HepG2 (cell line): ENCODE measurements around the gene OR7G3. TPM values are rescaled to one million over a fixed set of nuclear protein-coding genes. Genes with fewer than 3 reads are reported as not detected.

Experiments
- ATAC-seq: fragments of 200-7000 bp; cut with Tn5 transposase; 3 replicates; pipeline ENCODE4 v1.9.1; 2020; ENCODE audit warnings: mild to moderate bottlenecking, moderate library complexity
- BruUV-seq: library from RNA; stranded (reverse); fragments of 400-500 nt; replicated peaks from 2 replicates; lab custom pipeline; 2021; lab: Mats Ljungman, UMichigan
- CTCF ChIA-PET: fragments of 300-600 bp; formaldehyde crosslinking; extraction: SDS; loops from one replicate; lab custom pipeline; 2021; ENCODE audit warnings: low total read pairs, inconsistent platforms, low intra/inter-chr PET ratio; lab: Yijun Ruan, JAX
- POLR2A ChIA-PET: fragments of 350-600 bp; sonication (Branson Sonifier 250); formaldehyde crosslinking; loops from one replicate; lab custom pipeline; 2020; ENCODE audit warnings: antibody characterized with exemption, inconsistent platforms; lab: Yijun Ruan, JAX
- DNase-seq: peaks from one replicate; pipeline ENCODE4 v3.0.0-alpha.2; 2015; ENCODE audit warnings: low spot score
- FAIRE-seq: peaks from 3 replicates; lab custom pipeline; 2011; peaks lifted over from hg19 to GRCh38; lab: Jason Lieb, UNC
- H2AFZ ChIP-seq: one replicate; pipeline ENCODE4 v1.6.1; 2011; ENCODE audit warnings: low read length, inconsistent platforms
- H3K27ac ChIP-seq: fragments of 300-600 bp; 3 replicates; pipeline ENCODE4 v1.8.0; 2011; ENCODE audit warnings: mixed run types, mild to moderate bottlenecking, mixed read lengths, low read length, inconsistent platforms; ENCODE audit not compliant: insufficient read depth; ENCODE audit errors: extremely low read length
- H3K27me3 ChIP-seq, 2 experiments: fragments of 200-600 bp in 1 of 2; 2 replicates in 1 of 2; 3 replicates in 1 of 2; pipeline versions ENCODE4 v1.6.0 to v1.8.0; 2011; ENCODE audit warnings: low read length in 2 of 2, mild to moderate bottlenecking in 2 of 2, moderate library complexity in 2 of 2, inconsistent platforms in 1 of 2; ENCODE audit not compliant: insufficient read depth in 2 of 2, control insufficient read depth in 1 of 2
- H3K36me3 ChIP-seq, 2 experiments: fragments of 200-600 bp in 1 of 2; replicated peaks in 1 of 2; 2 replicates in 1 of 2; 3 replicates in 1 of 2; pipeline versions ENCODE4 v1.5.1 to v1.8.0; 2011; ENCODE audit warnings: low read length in 2 of 2, inconsistent platforms in 1 of 2; ENCODE audit not compliant: insufficient read depth in 2 of 2, control insufficient read depth in 1 of 2
- H3K4me1 ChIP-seq: 2 replicates; pipeline ENCODE4 v1.5.1; 2012; ENCODE audit warnings: low read length, inconsistent platforms; ENCODE audit not compliant: insufficient read depth
- H3K4me2 ChIP-seq: 2 replicates; pipeline ENCODE4 v1.6.0; 2011; ENCODE audit warnings: low read depth, low read length, inconsistent platforms
- H3K4me3 ChIP-seq, 3 experiments: fragments of 200-600 bp in 1 of 3; sonication (generic), shearing (Covaris generic) in 1 of 3; replicated peaks in 1 of 3; 2 replicates each; pipeline ENCODE4 v1.5.1; 2011 to 2016; ENCODE audit warnings: low read length in 3 of 3, inconsistent platforms in 2 of 3, low read depth in 2 of 3, mild to moderate bottlenecking in 2 of 3, control low read depth in 1 of 3, mixed read lengths in 1 of 3; ENCODE audit not compliant: insufficient read depth in 1 of 3
- H3K79me2 ChIP-seq: one replicate; pipeline ENCODE4 v1.6.1; 2011; ENCODE audit warnings: low read length, inconsistent platforms; ENCODE audit not compliant: insufficient read depth
- H3K9ac ChIP-seq: 2 replicates; pipeline ENCODE4 v1.6.0; 2011; ENCODE audit warnings: mild to moderate bottlenecking, low read depth, low read length, inconsistent platforms; ENCODE audit not compliant: insufficient read depth
- H3K9me3 ChIP-seq: 2 replicates; pipeline ENCODE4 v1.5.1; 2012; ENCODE audit warnings: mild to moderate bottlenecking, low read length
- H4K20me1 ChIP-seq: 2 replicates; pipeline ENCODE4 v1.6.0; 2011; ENCODE audit warnings: inconsistent platforms, mild to moderate bottlenecking, low read length, moderate library complexity; ENCODE audit not compliant: insufficient read depth
- FOXC1 ChIP-seq: sonication (generic); formaldehyde crosslinking; IDR thresholded peaks from 2 replicates; pipeline ENCODE4 v1.8.0; 2022; ENCODE audit warnings: mild to moderate bottlenecking, missing genetic modification reagents, borderline replicate concordance
- NAIF1 ChIP-seq: sonication (generic); formaldehyde crosslinking; IDR thresholded peaks from 2 replicates; pipeline ENCODE4 v1.5.0; 2020; ENCODE audit warnings: mild to moderate bottlenecking, missing genetic modification reagents, borderline replicate concordance
- NFYC ChIP-seq: IDR thresholded peaks from 2 replicates; pipeline ENCODE4 v1.6.1; 2016; ENCODE audit warnings: missing genetic modification reagents, missing compliant biosample characterization
- PREB ChIP-seq: sonication (generic); formaldehyde crosslinking; IDR thresholded peaks from 2 replicates; pipeline ENCODE4 v1.4.0; 2020; ENCODE audit warnings: missing genetic modification reagents
- RFXANK ChIP-seq: IDR thresholded peaks from 2 replicates; pipeline ENCODE4 v1.6.1; 2016
- SALL2 ChIP-seq: sonication (generic); formaldehyde crosslinking; IDR thresholded peaks from 2 replicates; pipeline ENCODE4 v1.8.1; 2023; ENCODE audit warnings: mild to moderate bottlenecking, missing genetic modification reagents, inconsistent platforms
- THAP9 ChIP-seq: sonication (generic); formaldehyde crosslinking; IDR thresholded peaks from 2 replicates; pipeline ENCODE4; 2020; ENCODE audit warnings: missing genetic modification reagents, mild to moderate bottlenecking, borderline replicate concordance
- THRA ChIP-seq: sonication (generic); formaldehyde crosslinking; IDR thresholded peaks from 2 replicates; pipeline ENCODE4 v1.4.0; 2020; ENCODE audit warnings: missing genetic modification reagents, borderline replicate concordance
- ZHX1 ChIP-seq: sonication (generic); formaldehyde crosslinking; IDR thresholded peaks from 2 replicates; pipeline ENCODE4 v1.8.1; 2022; ENCODE audit warnings: low read depth, mild to moderate bottlenecking, missing genetic modification reagents
- ZMYM4 ChIP-seq: sonication (generic); formaldehyde crosslinking; IDR thresholded peaks from 2 replicates; pipeline ENCODE4 v1.8.1; 2023; ENCODE audit warnings: mild to moderate bottlenecking, missing genetic modification reagents
- ZNF124 ChIP-seq: sonication (generic); formaldehyde crosslinking; IDR thresholded peaks from 2 replicates; pipeline ENCODE4 v1.4.0; 2020; ENCODE audit warnings: missing genetic modification reagents
- ZNF501 ChIP-seq: sonication (generic); formaldehyde crosslinking; IDR thresholded peaks from 2 replicates; pipeline ENCODE4 v1.5.1; 2020; ENCODE audit warnings: mild to moderate bottlenecking, moderate library complexity, missing genetic modification reagents
- ZNF768 ChIP-seq: sonication (generic); formaldehyde crosslinking; IDR thresholded peaks from 2 replicates; pipeline ENCODE4 v1.4.0; 2020; ENCODE audit warnings: missing genetic modification reagents
- ZNF800 ChIP-seq: sonication (generic); formaldehyde crosslinking; IDR thresholded peaks from 2 replicates; pipeline ENCODE4 v1.4.0; 2020; ENCODE audit warnings: missing genetic modification reagents
- whole genome bisulfite sequencing: methylation state at CpG from one replicate; pipeline ENCODE4 v1.1.6; 2017; ENCODE audit warnings: low lambda C conversion rate; 5-methylcytosine and 5-hydroxymethylcytosine counted together
- in situ Hi-C: cut with HindIII; loops from 2 replicates; pipeline ENCODE4 v1.10.0; 2017; ENCODE audit warnings: low pct_unique_long_range_greater_than_20kb; ENCODE audit not compliant: extremely low pct_ligation_motif_present
- intact Hi-C: fragments of 100-400 bp; cut with micrococcal nuclease; formaldehyde crosslinking; loops from one replicate; pipeline ENCODE4 v1.10.0; 2022; ENCODE audit not compliant: unreplicated experiment
- polyA plus RNA-seq, 8 experiments: library from polyadenylated mRNA; depleted of rRNA in 3 of 8; stranded (reverse) in 7 of 8; unstranded in 1 of 8; fragments of >200 nt; fragmentation: Illumina TruSeq in 4 of 8; extraction: Trizol in 4 of 8; gene quantifications; 2 replicates each; pipeline versions ENCODE4 v1.2.1 to v1.2.3, GENCODE V29; 2011 to 2016; ENCODE audit warnings: low read depth in 4 of 8, missing spikeins in 1 of 8, mixed read lengths in 1 of 8; ENCODE audit not compliant: insufficient read depth in 1 of 8
- total RNA-seq, 5 experiments: library from RNA; depleted of rRNA; stranded (reverse); fragments of >200 nt; fragmentation: Illumina TruSeq; extraction: Trizol; gene quantifications; 2 replicates each; pipeline ENCODE4 v1.2.3, GENCODE V29; 2016; ENCODE audit warnings: low read depth in 1 of 5

The OR7G3 gene
- total and polyA plus RNA-seq, 2 of the 13 experiments (the other 11 are each of a cell fraction or from before 2014, with no cell fraction given) = not detected

GRCh38 chr19:9130965-9131364 lies 4.2 kb upstream of the OR7G3 start (continued):
- TF ChIP-seq ZNF800 (CRISPR knock-in tag) (no peak), NFYC (CRISPR knock-in tag) (no peak), ZNF768 (CRISPR knock-in tag) (no peak), ZNF501 (CRISPR knock-in tag) (no peak)

- Histone ChIP-seq H3K27me3 (no peaks in the 10 kb centered on the region; a peak in 1 of 5 replicates), H3K27ac (no peak overlapping the region), H3K4me2 (no peak overlapping the region), H3K79me2 (no peaks in the 10 kb centered on the region), H3K9me3 (no peaks in the 10 kb centered on the region), H4K20me1 (no peaks in the 10 kb centered on the region), H3K4me1 (no peaks in the 10 kb centered on the region), H3K4me3 (no peak overlapping the region), H3K36me3 (no peaks in the 10 kb centered on the region), H3K9ac (no peak overlapping the region), H2AFZ (no peak overlapping the region)
- DNase-seq = no peak
- ATAC-seq = no peak
- in situ Hi-C loops (loop anchor here (25.0 kb wide), 1 partner anchor 659 kb away; no protein-coding TSS in a partner anchor), intact Hi-C loops (no loop called here)
- ChIA-PET CTCF (no interaction called here), POLR2A (no interaction called here)
- BruUV-seq = no TSS peak
- WGBS = 11% methylated on average over 3 of the region's 3 CpGs
- FAIRE-seq = no peak
- no peak for TF ChIP-seq PREB (CRISPR knock-in tag)
- no peak for TF ChIP-seq THRA (CRISPR knock-in tag)
- no peak for TF ChIP-seq SALL2 (CRISPR knock-in tag)
- no peak for TF ChIP-seq ZHX1 (CRISPR knock-in tag)
- no peak for TF ChIP-seq FOXC1 (CRISPR knock-in tag)
- no peak for TF ChIP-seq ZNF124 (CRISPR knock-in tag)
- no peak for TF ChIP-seq THAP9 (CRISPR knock-in tag)
- no peak for TF ChIP-seq ZMYM4 (CRISPR knock-in tag)
- no peak for TF ChIP-seq RFXANK (CRISPR knock-in tag)
- no peak for TF ChIP-seq NAIF1
These were observed 1.4 kb upstream of the OR7G3 start for GRCh38 chr19:9128171-9128570.
